ENCODE data around the gene HCK.

DNA sequence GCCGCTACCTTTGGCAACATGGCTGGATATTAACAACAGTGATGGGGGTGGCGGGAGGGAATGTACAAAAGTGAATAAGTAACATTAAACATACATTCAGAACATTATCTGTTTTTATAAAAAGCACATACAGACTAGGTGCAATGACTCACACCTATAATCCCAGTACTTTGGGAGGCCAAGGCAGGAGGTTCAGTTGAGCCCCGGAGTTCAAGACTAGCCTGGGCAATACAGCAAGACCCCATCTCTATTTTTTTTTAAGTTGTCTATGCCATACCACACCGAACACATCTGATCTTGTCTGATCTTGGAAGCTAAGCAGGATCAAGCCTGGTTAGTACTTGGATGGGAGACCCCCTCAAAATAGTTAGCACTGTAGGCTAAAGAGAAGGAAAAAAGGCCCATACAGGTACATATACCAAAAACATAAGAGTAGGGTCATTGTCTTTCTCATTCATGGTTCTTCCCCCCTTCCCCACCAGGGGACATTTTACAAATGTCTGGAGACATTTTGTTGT is 1.7 kb upstream of the HCK start:
- no peak for TF ChIP-seq POLR2A (IDR thresholded peaks at IDR 0.05)
- TF ChIP-seq, protein P1, sequence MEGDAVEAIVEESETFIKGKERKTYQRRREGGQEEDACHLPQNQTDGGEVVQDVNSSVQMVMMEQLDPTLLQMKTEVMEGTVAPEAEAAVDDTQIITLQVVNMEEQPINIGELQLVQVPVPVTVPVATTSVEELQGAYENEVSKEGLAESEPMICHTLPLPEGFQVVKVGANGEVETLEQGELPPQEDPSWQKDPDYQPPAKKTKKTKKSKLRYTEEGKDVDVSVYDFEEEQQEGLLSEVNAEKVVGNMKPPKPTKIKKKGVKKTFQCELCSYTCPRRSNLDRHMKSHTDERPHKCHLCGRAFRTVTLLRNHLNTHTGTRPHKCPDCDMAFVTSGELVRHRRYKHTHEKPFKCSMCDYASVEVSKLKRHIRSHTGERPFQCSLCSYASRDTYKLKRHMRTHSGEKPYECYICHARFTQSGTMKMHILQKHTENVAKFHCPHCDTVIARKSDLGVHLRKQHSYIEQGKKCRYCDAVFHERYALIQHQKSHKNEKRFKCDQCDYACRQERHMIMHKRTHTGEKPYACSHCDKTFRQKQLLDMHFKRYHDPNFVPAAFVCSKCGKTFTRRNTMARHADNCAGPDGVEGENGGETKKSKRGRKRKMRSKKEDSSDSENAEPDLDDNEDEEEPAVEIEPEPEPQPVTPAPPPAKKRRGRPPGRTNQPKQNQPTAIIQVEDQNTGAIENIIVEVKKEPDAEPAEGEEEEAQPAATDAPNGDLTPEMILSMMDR (IDR thresholded peaks at IDR 0.05), result no peak

Measured in body of pancreas (tissue), 4 donors.